ENCODE data around the gene SCYL2. TPM values are rescaled to one million over a fixed set of nuclear protein-coding genes. Genes with fewer than 3 reads are reported as not detected.

SCYL2 gene
- polyA plus RNA-seq, 1 donor from 2014 or later, result 101 TPM

DNA sequence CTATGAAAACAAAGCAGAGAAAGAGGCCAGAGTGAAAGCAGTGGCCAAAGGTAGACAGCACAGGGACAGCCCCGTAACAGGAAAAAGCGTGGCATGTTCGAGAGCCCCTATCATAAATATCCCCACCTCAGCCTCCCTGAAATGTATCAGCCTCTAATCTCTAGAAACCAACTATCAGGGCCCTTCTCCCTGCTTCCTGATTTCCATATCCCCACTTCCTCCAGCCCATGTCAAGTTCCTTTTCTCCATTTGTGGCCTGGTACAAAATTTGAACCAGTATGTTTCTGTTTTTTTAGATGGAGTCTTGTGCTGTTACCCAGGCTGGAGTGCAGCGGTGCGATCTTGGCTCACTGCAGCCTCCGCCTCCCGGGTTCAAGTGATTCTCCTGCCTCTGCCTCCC is 17.0 kb upstream of the SCYL2 start:
- no peaks in the 10 kb centered on the region for H3K27me3 ChIP-seq (ENCODE audit: insufficient read depth, low read depth, low read length)
- H3K9me3 ChIP-seq (ENCODE audit: low read length), result no peaks in the 10 kb centered on the region
- no peaks in the 10 kb centered on the region for H4K20me1 ChIP-seq (ENCODE audit: insufficient read depth)
- no peak overlapping the region for H3K4me2 ChIP-seq (ENCODE audit: low read length)
- H2AFZ ChIP-seq (ENCODE audit: low read depth, low read length), result no peak overlapping the region
- TF ChIP-seq POLR2AphosphoS5 (IDR thresholded peaks at IDR 0.05) (no peak), MXI1 (conservative IDR thresholded peaks at IDR 0.05; ENCODE audit: poor library complexity, severe bottlenecking) (no peak)
- no peaks in the 10 kb centered on the region for H3F3A ChIP-seq (ENCODE audit: insufficient read depth, low read length, poor library complexity, severe bottlenecking)
- H3K27ac ChIP-seq (ENCODE audit: low read length), result no peak overlapping the region
- no peaks in the 10 kb centered on the region for H3K36me3 ChIP-seq (ENCODE audit: insufficient read depth, low read length)
- H3K4me3 ChIP-seq (ENCODE audit: low read length), result no peak overlapping the region
- no peak overlapping the region for H3K9ac ChIP-seq (ENCODE audit: low read length)
- no peaks in the 10 kb centered on the region for H3K79me2 ChIP-seq (replicated peaks; ENCODE audit: insufficient read depth, low read length)
- no peaks in the 10 kb centered on the region for H3K9me2 ChIP-seq (ENCODE audit: insufficient read depth, low read length)

DNA sequence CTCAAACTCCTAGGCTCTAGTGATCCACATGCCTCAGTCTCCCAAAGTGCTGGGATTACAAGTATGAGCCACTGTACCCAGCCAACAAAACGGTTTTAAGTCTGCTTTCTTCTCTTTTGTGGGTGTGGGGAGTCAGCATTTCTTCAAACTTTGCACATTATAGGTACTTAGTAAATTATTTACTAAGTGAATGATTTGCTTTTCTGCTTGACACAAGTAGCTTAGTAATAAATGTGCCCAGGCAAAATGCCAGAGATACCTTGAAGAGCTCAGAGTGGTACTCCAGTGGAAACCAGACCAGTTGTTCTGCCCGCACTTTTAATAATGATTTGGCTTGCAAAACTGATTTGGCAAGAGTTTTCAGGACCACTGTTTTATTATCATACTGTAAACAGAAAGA is 15.1 kb upstream of the SCYL2 start:
- Histone ChIP-seq H2AFZ (ENCODE audit: low read depth, low read length) (no peak overlapping the region), H3K36me3 (ENCODE audit: insufficient read depth, low read length) (no peaks in the 10 kb centered on the region), H3K79me2 (replicated peaks; ENCODE audit: insufficient read depth, low read length) (no peaks in the 10 kb centered on the region), H3K4me2 (ENCODE audit: low read length) (no peak overlapping the region), H3K27ac (ENCODE audit: low read length) (no peak overlapping the region), H3K27me3 (ENCODE audit: insufficient read depth, low read depth, low read length) (no peaks in the 10 kb centered on the region), H3F3A (ENCODE audit: insufficient read depth, low read length, poor library complexity, severe bottlenecking) (no peaks in the 10 kb centered on the region), H3K4me3 (ENCODE audit: low read length) (no peak overlapping the region), H4K20me1 (ENCODE audit: insufficient read depth) (no peaks in the 10 kb centered on the region), H3K9me3 (ENCODE audit: low read length) (no peaks in the 10 kb centered on the region), H3K9me2 (ENCODE audit: insufficient read depth, low read length) (no peaks in the 10 kb centered on the region), H3K9ac (ENCODE audit: low read length) (no peak overlapping the region)
- TF ChIP-seq, protein P1, sequence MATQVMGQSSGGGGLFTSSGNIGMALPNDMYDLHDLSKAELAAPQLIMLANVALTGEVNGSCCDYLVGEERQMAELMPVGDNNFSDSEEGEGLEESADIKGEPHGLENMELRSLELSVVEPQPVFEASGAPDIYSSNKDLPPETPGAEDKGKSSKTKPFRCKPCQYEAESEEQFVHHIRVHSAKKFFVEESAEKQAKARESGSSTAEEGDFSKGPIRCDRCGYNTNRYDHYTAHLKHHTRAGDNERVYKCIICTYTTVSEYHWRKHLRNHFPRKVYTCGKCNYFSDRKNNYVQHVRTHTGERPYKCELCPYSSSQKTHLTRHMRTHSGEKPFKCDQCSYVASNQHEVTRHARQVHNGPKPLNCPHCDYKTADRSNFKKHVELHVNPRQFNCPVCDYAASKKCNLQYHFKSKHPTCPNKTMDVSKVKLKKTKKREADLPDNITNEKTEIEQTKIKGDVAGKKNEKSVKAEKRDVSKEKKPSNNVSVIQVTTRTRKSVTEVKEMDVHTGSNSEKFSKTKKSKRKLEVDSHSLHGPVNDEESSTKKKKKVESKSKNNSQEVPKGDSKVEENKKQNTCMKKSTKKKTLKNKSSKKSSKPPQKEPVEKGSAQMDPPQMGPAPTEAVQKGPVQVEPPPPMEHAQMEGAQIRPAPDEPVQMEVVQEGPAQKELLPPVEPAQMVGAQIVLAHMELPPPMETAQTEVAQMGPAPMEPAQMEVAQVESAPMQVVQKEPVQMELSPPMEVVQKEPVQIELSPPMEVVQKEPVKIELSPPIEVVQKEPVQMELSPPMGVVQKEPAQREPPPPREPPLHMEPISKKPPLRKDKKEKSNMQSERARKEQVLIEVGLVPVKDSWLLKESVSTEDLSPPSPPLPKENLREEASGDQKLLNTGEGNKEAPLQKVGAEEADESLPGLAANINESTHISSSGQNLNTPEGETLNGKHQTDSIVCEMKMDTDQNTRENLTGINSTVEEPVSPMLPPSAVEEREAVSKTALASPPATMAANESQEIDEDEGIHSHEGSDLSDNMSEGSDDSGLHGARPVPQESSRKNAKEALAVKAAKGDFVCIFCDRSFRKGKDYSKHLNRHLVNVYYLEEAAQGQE (IDR thresholded peaks at IDR 0.05; ENCODE audit: borderline replicate concordance), result no peak

DNA sequence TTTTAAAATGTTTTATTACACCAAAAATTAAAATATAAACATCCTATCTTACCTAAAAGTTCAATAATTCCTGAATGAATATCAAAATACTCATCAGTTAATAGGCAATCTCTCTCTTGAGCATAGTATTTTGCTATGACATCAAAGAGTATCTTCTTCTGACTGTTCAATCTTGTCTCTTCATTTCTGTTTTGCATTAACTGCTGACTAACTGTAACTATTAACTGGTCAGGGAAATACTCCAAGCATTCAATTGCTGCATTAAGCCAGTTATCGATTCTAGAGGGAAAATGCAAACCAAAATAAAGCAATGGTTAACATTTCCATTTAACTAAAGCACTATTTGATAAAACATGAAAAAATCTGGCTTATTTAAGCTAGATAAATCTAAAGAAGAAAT is 13.5 kb upstream of the SCYL2 start:
- Histone ChIP-seq H3F3A (ENCODE audit: insufficient read depth, low read length, poor library complexity, severe bottlenecking) (no peaks in the 10 kb centered on the region), H3K36me3 (ENCODE audit: insufficient read depth, low read length) (no peaks in the 10 kb centered on the region), H2AFZ (ENCODE audit: low read depth, low read length) (no peak overlapping the region), H3K4me2 (ENCODE audit: low read length) (no peak overlapping the region), H3K9me2 (ENCODE audit: insufficient read depth, low read length) (no peaks in the 10 kb centered on the region), H3K9me3 (ENCODE audit: low read length) (no peaks in the 10 kb centered on the region), H3K9ac (ENCODE audit: low read length) (no peak overlapping the region), H4K20me1 (ENCODE audit: insufficient read depth) (no peaks in the 10 kb centered on the region), H3K79me2 (replicated peaks; ENCODE audit: insufficient read depth, low read length) (no peaks in the 10 kb centered on the region), H3K27ac (ENCODE audit: low read length) (no peak overlapping the region), H3K4me3 (ENCODE audit: low read length) (no peak overlapping the region), H3K27me3 (ENCODE audit: insufficient read depth, low read depth, low read length) (no peaks in the 10 kb centered on the region)
- TF ChIP-seq, protein P1 (IDR thresholded peaks at IDR 0.05; ENCODE audit: borderline replicate concordance), result no peak
- no peak for TF ChIP-seq POLR2AphosphoS5 (IDR thresholded peaks at IDR 0.05)
- TF ChIP-seq SMC3 (conservative IDR thresholded peaks at IDR 0.05; ENCODE audit: poor library complexity), result no peak
- TF ChIP-seq EZH2 (IDR thresholded peaks at IDR 0.05; ENCODE audit: borderline replicate concordance, insufficient read depth, low read length, poor library complexity, severe bottlenecking), result no peak
- TF ChIP-seq RAD21 (conservative IDR thresholded peaks at IDR 0.05), result no peak
- no peak for TF ChIP-seq MXI1 (conservative IDR thresholded peaks at IDR 0.05; ENCODE audit: poor library complexity, severe bottlenecking)
- no peak for TF ChIP-seq TAF1 (IDR thresholded peaks at IDR 0.05; ENCODE audit: low read depth)
- TF ChIP-seq, protein P2, sequence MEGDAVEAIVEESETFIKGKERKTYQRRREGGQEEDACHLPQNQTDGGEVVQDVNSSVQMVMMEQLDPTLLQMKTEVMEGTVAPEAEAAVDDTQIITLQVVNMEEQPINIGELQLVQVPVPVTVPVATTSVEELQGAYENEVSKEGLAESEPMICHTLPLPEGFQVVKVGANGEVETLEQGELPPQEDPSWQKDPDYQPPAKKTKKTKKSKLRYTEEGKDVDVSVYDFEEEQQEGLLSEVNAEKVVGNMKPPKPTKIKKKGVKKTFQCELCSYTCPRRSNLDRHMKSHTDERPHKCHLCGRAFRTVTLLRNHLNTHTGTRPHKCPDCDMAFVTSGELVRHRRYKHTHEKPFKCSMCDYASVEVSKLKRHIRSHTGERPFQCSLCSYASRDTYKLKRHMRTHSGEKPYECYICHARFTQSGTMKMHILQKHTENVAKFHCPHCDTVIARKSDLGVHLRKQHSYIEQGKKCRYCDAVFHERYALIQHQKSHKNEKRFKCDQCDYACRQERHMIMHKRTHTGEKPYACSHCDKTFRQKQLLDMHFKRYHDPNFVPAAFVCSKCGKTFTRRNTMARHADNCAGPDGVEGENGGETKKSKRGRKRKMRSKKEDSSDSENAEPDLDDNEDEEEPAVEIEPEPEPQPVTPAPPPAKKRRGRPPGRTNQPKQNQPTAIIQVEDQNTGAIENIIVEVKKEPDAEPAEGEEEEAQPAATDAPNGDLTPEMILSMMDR (IDR thresholded peaks at IDR 0.05; ENCODE audit: poor library complexity, severe bottlenecking), result no peak
- no peak for TF ChIP-seq EP300 (conservative IDR thresholded peaks at IDR 0.05; ENCODE audit: poor library complexity, severe bottlenecking)
